Measurements from ENCODE around the gene IPCEF1. TPM values are rescaled to one million over a fixed set of nuclear protein-coding genes. Genes with fewer than 3 reads are reported as not detected.
"Not testable (repeated sequence)": the region's sequence is repeated elsewhere in the genome, so short reads cannot be mapped to it uniquely, and the experiment has no call there.

The IPCEF1 gene
- total and polyA plus RNA-seq, 2 of the 8 experiments (the other 6 are each of a cell fraction or from before 2014, with no cell fraction given): 0.41 to 0.78 TPM

- H4K5ac ChIP-seq (ENCODE audit: insufficient read length, low read depth, low read length): not testable (repeated sequence)
Measured at GRCh38 chr6:154303642-154304041, 53.0 kb downstream of the IPCEF1 start.

More at GRCh38 chr6:154303642-154304041, 53.0 kb downstream of the IPCEF1 start:
- H4K91ac ChIP-seq (replicated peaks; ENCODE audit: insufficient read length, low read length); DNase-seq (ENCODE audit: low read depth in 1 of 2, low spot score in 2 of 2); H2BK120ac ChIP-seq (replicated peaks; ENCODE audit: low read depth, low read length); H3K27ac ChIP-seq (ENCODE audit: low read depth, low read length); H3K4me2 ChIP-seq (ENCODE audit: insufficient read depth in 1 of 2, low read depth in 2 of 2, low read length in 2 of 2); H3K27me3 ChIP-seq (replicated peaks in 1 of 4; ENCODE audit: control insufficient read depth in 3 of 4, extremely low read depth in 1 of 4, insufficient read depth in 3 of 4, low read length in 3 of 4); POLR2A ChIA-PET (ENCODE audit: partially characterized antibody); H3K9me3 ChIP-seq (ENCODE audit: insufficient read depth in 2 of 2, low read depth in 1 of 2, low read length in 1 of 2); H3K18ac ChIP-seq (ENCODE audit: extremely low read depth, low read length); H3K14ac ChIP-seq (ENCODE audit: insufficient read length); H3K79me2 ChIP-seq (ENCODE audit: control insufficient read depth in 1 of 2, insufficient read depth in 2 of 2, low read length in 2 of 2); H3K56ac ChIP-seq (replicated peaks; ENCODE audit: insufficient read length, low read depth, low read length); H3K23ac ChIP-seq (ENCODE audit: insufficient read length); H2AK5ac ChIP-seq (ENCODE audit: low read depth, low read length); H2BK12ac ChIP-seq (ENCODE audit: low read depth, low read length); H4K8ac ChIP-seq (ENCODE audit: extremely low read depth, insufficient read depth, low read length); H3K4me3 ChIP-seq (ENCODE audit: extremely low read depth in 1 of 4, insufficient read depth in 2 of 4, low read depth in 3 of 4, low read length in 4 of 4); H4K20me1 ChIP-seq (replicated peaks in 1 of 2; ENCODE audit: control insufficient read depth in 1 of 2, insufficient read depth in 2 of 2, low read length in 2 of 2); H2BK5ac ChIP-seq (ENCODE audit: low read depth, low read length); H3K4ac ChIP-seq (replicated peaks; ENCODE audit: insufficient read length, low read depth, low read length); H3K4me1 ChIP-seq (replicated peaks in 1 of 4; ENCODE audit: control insufficient read depth in 3 of 4, insufficient read depth in 4 of 4, low read length in 3 of 4); H3K23me2 ChIP-seq (ENCODE audit: low read depth, low read length); H2BK20ac ChIP-seq (ENCODE audit: low read length); FAIRE-seq; H3K9ac ChIP-seq (replicated peaks in 1 of 4; ENCODE audit: extremely low read depth in 1 of 4, low read depth in 3 of 4, low read length in 3 of 4); H2BK15ac ChIP-seq (ENCODE audit: low read length); H3K79me1 ChIP-seq (ENCODE audit: low read depth, low read length); H3K36me3 ChIP-seq (ENCODE audit: control insufficient read depth in 2 of 4, insufficient read depth in 4 of 4, low read length in 3 of 4); H2AFZ ChIP-seq (ENCODE audit: low read length): not testable (repeated sequence)
- 81% methylated on average over 4 of the region's 4 CpGs; no CpG with 5 or more reads in 1 of the 2 experiments for WGBS, 2 experiments (ENCODE audit: extremely low coverage in 1 of 2, insufficient coverage in 1 of 2, insufficient read length in 1 of 2, insufficient replicate concordance in 2 of 2, low coverage in 1 of 2, low lambda C conversion rate in 2 of 2, missing lambda C conversion rate in 1 of 2)
- CTCF ChIA-PET (ENCODE audit: partially characterized antibody): interaction anchor here (1.1 kb wide), 1 partner anchor 28 kb away, joined by 3 read pairs; no protein-coding TSS in a partner anchor
